A549 (cell line): ENCODE results near the gene BPIFB3. TPM values are rescaled to one million over a fixed set of nuclear protein-coding genes. Genes with fewer than 3 reads are reported as not detected.

Source experiments
- ATAC-seq, 2 experiments: fragments of 200-7000 bp in 1 of 2; fragments of >200 bp in 1 of 2; cut with Nextera tagmentation in 1 of 2; cut with Tn5 transposase in 1 of 2; 3 replicates each; pipeline versions ENCODE4 v1.8.0 to v1.9.1; 2018 to 2020; ENCODE audit warnings: mild to moderate bottlenecking in 1 of 2, moderate library complexity in 1 of 2
- CTCF ChIA-PET: fragments of 300-600 bp; sonication (Branson Sonifier 250); formaldehyde crosslinking; extraction: SDS; loops from one replicate; lab custom pipeline; 2021; ENCODE audit warnings: antibody characterized with exemption, inconsistent platforms; lab: Yijun Ruan, JAX
- POLR2A ChIA-PET: fragments of 350-600 bp; formaldehyde crosslinking; extraction: SDS; loops from one replicate; lab custom pipeline; 2021; ENCODE audit warnings: antibody characterized with exemption, inconsistent platforms; lab: Yijun Ruan, JAX
- DNase-seq, 2 experiments: peaks; one replicate each; pipeline versions ENCODE4 v3.0.0 to v3.0.0-alpha.2; 2011 to 2016; ENCODE audit warnings: low read depth in 1 of 2, low spot score in 1 of 2
- FAIRE-seq: peaks from 2 replicates; lab custom pipeline; 2011; peaks lifted over from hg19 to GRCh38; lab: Jason Lieb, UNC
- H3K27ac ChIP-seq, 2 experiments: fragments of >200 bp; sonication (Bioruptor Twin); formaldehyde crosslinking; 3 replicates each; pipeline ENCODE4 v1.5.1; 2016 to 2017
- H3K4me1 ChIP-seq: fragments of >200 bp; sonication (Bioruptor Twin); formaldehyde crosslinking; 3 replicates; pipeline ENCODE4 v1.6.1; 2016
- H3K4me2 ChIP-seq: fragments of >200 bp; sonication (Bioruptor Twin); formaldehyde crosslinking; 3 replicates; pipeline ENCODE4 v1.6.1; 2016
- H3K4me3 ChIP-seq: fragments of >200 bp; sonication (Bioruptor Twin); formaldehyde crosslinking; 3 replicates; pipeline ENCODE4 v1.5.1; 2016
- H3K9me3 ChIP-seq: fragments of >200 bp; sonication (Bioruptor Twin); formaldehyde crosslinking; 3 replicates; pipeline ENCODE4 v1.6.1; 2016
- BCL3 ChIP-seq: fragments of >200 bp; sonication (Bioruptor Twin); formaldehyde crosslinking; IDR thresholded peaks from 3 replicates; pipeline ENCODE4 v1.6.1; 2016
- CTCF ChIP-seq: fragments of >200 bp; sonication (Bioruptor Twin); formaldehyde crosslinking; IDR thresholded peaks from 3 replicates; pipeline ENCODE4 v1.5.1; 2016
- EP300 ChIP-seq, 2 experiments: fragments of >200 bp; sonication (Bioruptor Twin); formaldehyde crosslinking; IDR thresholded peaks; 2 replicates in 1 of 2; 3 replicates in 1 of 2; pipeline ENCODE4 v1.6.1; 2016 to 2017
- FOXS1 ChIP-seq: fragments of 250-450 bp; sonication (Bioruptor Pico); IDR thresholded peaks from 2 replicates; pipeline ENCODE4 v1.5.0; 2020; ENCODE audit warnings: mild to moderate bottlenecking, moderate library complexity
- HMGXB4 ChIP-seq: fragments of 250-450 bp; sonication (Bioruptor Pico); IDR thresholded peaks from 2 replicates; pipeline ENCODE4 v1.5.0; 2021; ENCODE audit warnings: mild to moderate bottlenecking, moderate library complexity, borderline replicate concordance
- HOXB13 ChIP-seq: fragments of 250-450 bp; sonication (Bioruptor Pico); IDR thresholded peaks from 2 replicates; pipeline ENCODE4 v1.5.0; 2020; ENCODE audit warnings: low read depth, mild to moderate bottlenecking, moderate library complexity
- JUN ChIP-seq, 2 experiments: fragments of >200 bp; sonication (Bioruptor Twin); formaldehyde crosslinking; IDR thresholded peaks; 2 replicates in 1 of 2; 3 replicates in 1 of 2; pipeline ENCODE4 v1.6.1; 2016 to 2017
- JUNB ChIP-seq: fragments of >200 bp; sonication (Bioruptor Twin); formaldehyde crosslinking; IDR thresholded peaks from 2 replicates; pipeline ENCODE4 v1.6.1; 2016
- MAFK ChIP-seq: fragments of 450-650 bp; IDR thresholded peaks from 2 replicates; pipeline ENCODE4 v1.6.1; 2014; ENCODE audit not compliant: partially characterized antibody
- MAZ ChIP-seq: fragments of 150-350 bp; IDR thresholded peaks from 2 replicates; pipeline ENCODE4 v1.6.1; 2014; ENCODE audit warnings: antibody characterized with exemption, low read depth, low read length, borderline replicate concordance
- NR3C1 ChIP-seq: fragments of >200 bp; sonication (Bioruptor Twin); formaldehyde crosslinking; IDR thresholded peaks from 3 replicates; pipeline ENCODE4 v1.6.1; 2017
- PHF8 ChIP-seq: fragments of 200-600 bp; sonication (generic); IDR thresholded peaks from 2 replicates; pipeline ENCODE4 v1.6.1; 2016; ENCODE audit warnings: low read depth, mild to moderate bottlenecking, antibody characterized with exemption, moderate library complexity, borderline replicate concordance
- RAD21 ChIP-seq, 2 experiments: fragments of >200 bp in 1 of 2; sonication (Bioruptor Twin) in 1 of 2; formaldehyde crosslinking in 1 of 2; IDR thresholded peaks in 1 of 2; conservative IDR thresholded peaks in 1 of 2; 2 replicates in 1 of 2; 3 replicates in 1 of 2; pipeline ENCODE4 v1.6.1; 2012 to 2018; ENCODE audit warnings: inconsistent platforms in 1 of 2
- RCOR1 ChIP-seq: fragments of 150-350 bp; IDR thresholded peaks from 2 replicates; pipeline ENCODE4 v1.6.1; 2014; ENCODE audit warnings: antibody characterized with exemption, low read length, low read depth
- RFX5 ChIP-seq: fragments of 450-650 bp; IDR thresholded peaks from 2 replicates; pipeline ENCODE4 v1.7.1; 2014; ENCODE audit warnings: antibody characterized with exemption, mild to moderate bottlenecking, moderate library complexity
- SMC3 ChIP-seq: fragments of >200 bp; sonication (Bioruptor Twin); formaldehyde crosslinking; IDR thresholded peaks from 3 replicates; pipeline ENCODE4 v1.6.1; 2018; ENCODE audit warnings: inconsistent platforms
- SREBF2 ChIP-seq: fragments of 450-650 bp; IDR thresholded peaks from 2 replicates; pipeline ENCODE4 v1.6.1; 2014; ENCODE audit warnings: mild to moderate bottlenecking, moderate library complexity
- TP53 ChIP-seq: fragments of 250-450 bp; sonication (Bioruptor Pico); IDR thresholded peaks from 2 replicates; pipeline ENCODE4 v1.5.0; 2021; ENCODE audit warnings: mild to moderate bottlenecking, moderate library complexity
- ZFP36 ChIP-seq: fragments of 450-650 bp; IDR thresholded peaks from 2 replicates; pipeline ENCODE4 v1.6.1; 2014; ENCODE audit warnings: borderline replicate concordance; ENCODE audit not compliant: partially characterized antibody
- ZSCAN20 ChIP-seq: fragments of 250-450 bp; sonication (Bioruptor Pico); IDR thresholded peaks from 2 replicates; pipeline ENCODE4 v1.8.0; 2022; ENCODE audit warnings: mild to moderate bottlenecking, moderate library complexity
- WGBS: methylation state at CpG from one replicate; pipeline ENCODE4 v1.1.6; 2017; ENCODE audit errors: missing lambda C conversion rate; 5-methylcytosine and 5-hydroxymethylcytosine counted together
- polyA plus RNA-seq, 4 experiments: library from polyadenylated mRNA; depleted of rRNA in 3 of 4; stranded (reverse); fragments of >200 nt; fragmentation: RNase III in 1 of 4; extraction: RNeasy Plus Mini Kit Qiagen cat#74134 plus additional on column Dnase treatment in 1 of 4; gene quantifications; 2 replicates in 3 of 4; 3 replicates in 1 of 4; pipeline ENCODE4 v1.2.3, GENCODE V29; 2011 to 2017
- TF ChIP-seq, protein P1 (sequence below): IDR thresholded peaks from 2 replicates; pipeline ENCODE4 v1.6.1; 2012
- TF ChIP-seq, protein P2 (sequence below): IDR thresholded peaks from 2 replicates; pipeline ENCODE4 v1.6.1; 2012; ENCODE audit warnings: low read depth, borderline replicate concordance

The BPIFB3 gene
- polyA plus RNA-seq, 2 of the 4 experiments (the other 2 are of a cell fraction), result not detected

GRCh38 chr20:33091147-33091546, 37.4 kb downstream of the BPIFB3 start:
- TF ChIP-seq RAD21 (conservative IDR thresholded peaks at IDR 0.05 in 1 of 2, IDR thresholded peaks at IDR 0.05 in 1 of 2), result no peak
- no peak for TF ChIP-seq BCL3
- TF ChIP-seq MAZ, result no peak
- no peak for TF ChIP-seq ZSCAN20 (CRISPR knock-in tag)
- TF ChIP-seq NR3C1, result no peak
- no peak for TF ChIP-seq RCOR1
- no peak for TF ChIP-seq HMGXB4
- TF ChIP-seq JUN (IDR thresholded peaks at IDR 0.05), result no peak
- TF ChIP-seq SMC3, result no peak
- no peak for TF ChIP-seq HOXB13 (CRISPR knock-in tag)
- no peak for TF ChIP-seq EP300 (IDR thresholded peaks at IDR 0.05)
- TF ChIP-seq PHF8, result no peak
- TF ChIP-seq, protein P1, sequence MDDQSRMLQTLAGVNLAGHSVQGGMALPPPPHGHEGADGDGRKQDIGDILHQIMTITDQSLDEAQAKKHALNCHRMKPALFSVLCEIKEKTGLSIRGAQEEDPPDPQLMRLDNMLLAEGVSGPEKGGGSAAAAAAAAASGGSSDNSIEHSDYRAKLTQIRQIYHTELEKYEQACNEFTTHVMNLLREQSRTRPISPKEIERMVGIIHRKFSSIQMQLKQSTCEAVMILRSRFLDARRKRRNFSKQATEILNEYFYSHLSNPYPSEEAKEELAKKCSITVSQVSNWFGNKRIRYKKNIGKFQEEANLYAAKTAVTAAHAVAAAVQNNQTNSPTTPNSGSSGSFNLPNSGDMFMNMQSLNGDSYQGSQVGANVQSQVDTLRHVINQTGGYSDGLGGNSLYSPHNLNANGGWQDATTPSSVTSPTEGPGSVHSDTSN, result no peak
- no peak for TF ChIP-seq MAFK
- TF ChIP-seq CTCF, result no peak
- no peak for TF ChIP-seq TP53 (CRISPR knock-in tag)
- TF ChIP-seq RFX5, result no peak
- no peak for DNase-seq
- no peaks in the 10 kb centered on the region for H3K9me3 ChIP-seq
- no peaks in the 10 kb centered on the region for H3K4me1 ChIP-seq
- POLR2A ChIA-PET, result no interaction called here
- 22% methylated on average over 3 of the region's 3 CpGs for WGBS
- no peak overlapping the region for H3K27ac ChIP-seq
- no peak for FAIRE-seq
- CTCF ChIA-PET, result interaction anchor here (0.8 to 1.6 kb wide), 5 partner anchors 10 to 210 kb away, joined by 3 to 7 read pairs (median 3); no protein-coding TSS in a partner anchor
- ATAC-seq, result no peak
- no peak overlapping the region for H3K4me2 ChIP-seq
- H3K4me3 ChIP-seq, result no peak overlapping the region

- ATAC-seq (no peak), FAIRE-seq (no peak), DNase-seq (no peak)
- Histone ChIP-seq H3K9me3 (no peaks in the 10 kb centered on the region), H3K4me2 (no peak overlapping the region), H3K27ac (no peak overlapping the region), H3K4me1 (no peaks in the 10 kb centered on the region), H3K4me3 (no peak overlapping the region)
- 40% methylated on average over 3 of the region's 3 CpGs for WGBS
- CTCF ChIA-PET, result no interaction called here
- POLR2A ChIA-PET, result no interaction called here
- TF ChIP-seq ZFP36, result peak; percentile 58
- no peak for TF ChIP-seq FOXS1
These were observed 38.0 kb downstream of the BPIFB3 start for GRCh38 chr20:33091693-33092092.

GRCh38 chr20:33092361-33092760, 38.7 kb downstream of the BPIFB3 start:
- H3K4me3 ChIP-seq, result no peak overlapping the region
- no peaks in the 10 kb centered on the region for H3K4me1 ChIP-seq
- ChIA-PET CTCF (no interaction called here), POLR2A (no interaction called here)
- H3K27ac ChIP-seq, result no peak overlapping the region
- FAIRE-seq (no peak), DNase-seq (peak in 1 of 2 experiments; percentile 16), ATAC-seq (no peak)
- TF ChIP-seq JUNB (no peak), SREBF2 (no peak), HOXB13 (CRISPR knock-in tag) (no peak), NR3C1 (no peak), ZSCAN20 (CRISPR knock-in tag) (no peak)
- TF ChIP-seq, protein P2, sequence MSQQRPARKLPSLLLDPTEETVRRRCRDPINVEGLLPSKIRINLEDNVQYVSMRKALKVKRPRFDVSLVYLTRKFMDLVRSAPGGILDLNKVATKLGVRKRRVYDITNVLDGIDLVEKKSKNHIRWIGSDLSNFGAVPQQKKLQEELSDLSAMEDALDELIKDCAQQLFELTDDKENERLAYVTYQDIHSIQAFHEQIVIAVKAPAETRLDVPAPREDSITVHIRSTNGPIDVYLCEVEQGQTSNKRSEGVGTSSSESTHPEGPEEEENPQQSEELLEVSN, result no peak
- 32% methylated on average over 2 of the region's 3 CpGs for WGBS
- no peaks in the 10 kb centered on the region for H3K9me3 ChIP-seq
- no peak overlapping the region for H3K4me2 ChIP-seq
